Pancreas (tissue), 10 donors: ENCODE data around the gene MIS18BP1. TPM values are rescaled to one million over a fixed set of nuclear protein-coding genes. Genes with fewer than 3 reads are reported as not detected.

Source experiments
- ATAC-seq, 4 donors: fragments of 200-7000 bp; cut with Tn5 transposase; one replicate each; pipeline versions ENCODE4 v1.8.0 to v1.9.1; 2020; ENCODE audit warnings: mild to moderate bottlenecking in 4 of 4, moderate library complexity in 4 of 4
- DNase-seq, 6 donors: peaks; one replicate each; pipeline ENCODE4 v3.0.0-alpha.2; 2020
- FAIRE-seq: peaks from 2 replicates; lab custom pipeline; 2012; peaks lifted over from hg19 to GRCh38; lab: Jason Lieb, UNC
- H3K27ac ChIP-seq, 4 donors: fragments of 200-600 bp; sonication (generic); 1 replicate in 3 of 4; 2 replicates in 1 of 4; pipeline versions ENCODE4 v1.5.0 to v1.8.0; 2020
- H3K27me3 ChIP-seq, 4 donors: fragments of 200-600 bp; one replicate each; pipeline ENCODE4 v1.8.0; 2021
- H3K36me3 ChIP-seq, 3 donors: fragments of 200-600 bp; sonication (generic) in 1 of 3; one replicate each; pipeline versions ENCODE4 v1.5.0 to v1.8.0; 2020 to 2021
- H3K4me1 ChIP-seq, 3 donors: fragments of 200-600 bp; one replicate each; pipeline ENCODE4 v1.8.0; 2021
- H3K4me3 ChIP-seq, 4 donors: fragments of 200-600 bp; sonication (generic) in 2 of 4; one replicate each; pipeline versions ENCODE4 v1.5.0 to v1.8.0; 2020 to 2021
- H3K9me3 ChIP-seq, 4 donors: fragments of 200-600 bp; one replicate each; pipeline ENCODE4 v1.8.0; 2021
- WGBS, 2 donors: extraction: QIAGEN DNeasy Blood & Tissue Kit; methylation state at CpG; one replicate each; pipeline ENCODE4 v1.1.7; 2013; 5-methylcytosine and 5-hydroxymethylcytosine counted together
- intact Hi-C, 3 donors: fragments of 100-400 bp; cut with DNase I; formaldehyde crosslinking; loops; one replicate each; pipeline versions ENCODE4 v1.11.1 to v1.14.2; 2022
- polyA plus RNA-seq, 2 donors: library from polyadenylated mRNA; stranded (reverse); fragments of 200-250 nt; gene quantifications; one replicate each; pipeline ENCODE4 v1.2.3, GENCODE V29; 2013
- total RNA-seq, 6 donors: library from RNA; stranded (reverse); fragmentation: NEBNext Ultra II Directional in 4 of 6; extraction: Animal tissue kit (Norgen Biotek cat#: 25700) in 4 of 6; gene quantifications; one replicate each; pipeline versions ENCODE4 v1.2.1 to v1.2.4, GENCODE V29; 2021 to 2023
- TF ChIP-seq, protein P1 (sequence below), 4 donors: fragments of 200-600 bp; sonication (generic) in 3 of 4; IDR thresholded peaks; one replicate each; pipeline versions ENCODE4 v1.5.0 to v1.8.0; 2021; ENCODE audit warnings: antibody characterized with exemption in 4 of 4
- donor health status: healthy with polysubstance abuse.
- donor health status: DM: no; HTN: no; CAD: no; lungs with moderate emphysema.
- donor health status: DM: no; HTN: no; CAD: no.
- donor health status: control.
- donor health status: control.
- donor health status: Bipolar disorder and iron deficiency.
- donor health status: DM: yes; HTN: yes; CAD: no.
- donor health status: DM: no; HTN: no; CAD: no.
- donor health status: DM: no; HTN: no; CAD: no.
- donor health status: DM: yes; HTN: yes; CAD: no.

The MIS18BP1 gene
- total and polyA plus RNA-seq, 8 donors, result 3.8 to 13.6 (median 7.2) TPM

DNA sequence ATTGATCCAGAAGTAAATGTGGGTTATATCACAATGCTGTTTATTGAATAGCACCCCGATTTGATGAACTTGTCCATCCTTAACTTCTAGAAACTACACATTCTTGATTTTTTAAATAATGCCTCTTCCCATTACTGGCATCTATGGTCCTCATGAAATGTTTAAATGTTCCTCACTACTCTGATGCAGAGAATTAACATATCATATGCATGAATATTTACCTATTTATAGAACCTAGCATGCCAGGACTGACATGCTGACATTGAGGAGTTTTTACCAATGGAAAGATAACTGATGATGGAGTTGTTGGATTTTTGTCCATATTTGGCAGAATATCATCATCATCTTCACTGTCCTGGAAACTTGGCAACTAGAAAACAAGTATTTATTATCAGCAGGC, 42.8 kb downstream of the MIS18BP1 start:
- FAIRE-seq, result no peak
- TF ChIP-seq, protein P1, sequence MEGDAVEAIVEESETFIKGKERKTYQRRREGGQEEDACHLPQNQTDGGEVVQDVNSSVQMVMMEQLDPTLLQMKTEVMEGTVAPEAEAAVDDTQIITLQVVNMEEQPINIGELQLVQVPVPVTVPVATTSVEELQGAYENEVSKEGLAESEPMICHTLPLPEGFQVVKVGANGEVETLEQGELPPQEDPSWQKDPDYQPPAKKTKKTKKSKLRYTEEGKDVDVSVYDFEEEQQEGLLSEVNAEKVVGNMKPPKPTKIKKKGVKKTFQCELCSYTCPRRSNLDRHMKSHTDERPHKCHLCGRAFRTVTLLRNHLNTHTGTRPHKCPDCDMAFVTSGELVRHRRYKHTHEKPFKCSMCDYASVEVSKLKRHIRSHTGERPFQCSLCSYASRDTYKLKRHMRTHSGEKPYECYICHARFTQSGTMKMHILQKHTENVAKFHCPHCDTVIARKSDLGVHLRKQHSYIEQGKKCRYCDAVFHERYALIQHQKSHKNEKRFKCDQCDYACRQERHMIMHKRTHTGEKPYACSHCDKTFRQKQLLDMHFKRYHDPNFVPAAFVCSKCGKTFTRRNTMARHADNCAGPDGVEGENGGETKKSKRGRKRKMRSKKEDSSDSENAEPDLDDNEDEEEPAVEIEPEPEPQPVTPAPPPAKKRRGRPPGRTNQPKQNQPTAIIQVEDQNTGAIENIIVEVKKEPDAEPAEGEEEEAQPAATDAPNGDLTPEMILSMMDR (IDR thresholded peaks at IDR 0.05), result no peak
- no peak for ATAC-seq
- H3K4me1 ChIP-seq, result no peaks in the 10 kb centered on the region
- H3K4me3 ChIP-seq, result no peak overlapping the region
- H3K36me3 ChIP-seq, result no peaks in the 10 kb centered on the region
- WGBS, 2 donors, result 98 to 99% methylated on average over 1 of the region's 1 CpG
- no peaks in the 10 kb centered on the region for H3K27me3 ChIP-seq
- intact Hi-C loops, result no loop called here
- H3K9me3 ChIP-seq, result no peaks in the 10 kb centered on the region
- no peak for DNase-seq
- H3K27ac ChIP-seq, result no peak overlapping the region

- FAIRE-seq (no peak), ATAC-seq (no peak), DNase-seq (no peak)
- intact Hi-C loops, result no loop called here
- Histone ChIP-seq H3K36me3 (peaks cover 0 to 6% (median 0%) of the 10 kb centered on the region in 3 donors), H3K27me3 (no peaks in the 10 kb centered on the region), H3K4me1 (no peaks in the 10 kb centered on the region), H3K27ac (no peak overlapping the region), H3K9me3 (no peaks in the 10 kb centered on the region), H3K4me3 (no peak overlapping the region)
- TF ChIP-seq, protein P1 (IDR thresholded peaks at IDR 0.05), result no peak
These were observed 48.8 kb downstream of the MIS18BP1 start for GRCh38 chr14:45204241-45204640.

GRCh38 chr14:45201905-45202304, 51.1 kb downstream of the MIS18BP1 start:
- intact Hi-C loops, result no loop called here
- ATAC-seq, result no peak
- H3K9me3 ChIP-seq, result no peaks in the 10 kb centered on the region
- no peaks in the 10 kb centered on the region for H3K27me3 ChIP-seq
- DNase-seq, result no peak
- H3K4me1 ChIP-seq, result no peaks in the 10 kb centered on the region
- peaks cover 0 to 6% (median 0%) of the 10 kb centered on the region in 3 donors for H3K36me3 ChIP-seq
- FAIRE-seq, result no peak
- WGBS, 2 donors, result 72 to 93% methylated on average over 1 of the region's 1 CpG
- no peak overlapping the region for H3K27ac ChIP-seq
- H3K4me3 ChIP-seq, result no peak overlapping the region
- TF ChIP-seq, protein P1 (IDR thresholded peaks at IDR 0.05), result no peak

DNA sequence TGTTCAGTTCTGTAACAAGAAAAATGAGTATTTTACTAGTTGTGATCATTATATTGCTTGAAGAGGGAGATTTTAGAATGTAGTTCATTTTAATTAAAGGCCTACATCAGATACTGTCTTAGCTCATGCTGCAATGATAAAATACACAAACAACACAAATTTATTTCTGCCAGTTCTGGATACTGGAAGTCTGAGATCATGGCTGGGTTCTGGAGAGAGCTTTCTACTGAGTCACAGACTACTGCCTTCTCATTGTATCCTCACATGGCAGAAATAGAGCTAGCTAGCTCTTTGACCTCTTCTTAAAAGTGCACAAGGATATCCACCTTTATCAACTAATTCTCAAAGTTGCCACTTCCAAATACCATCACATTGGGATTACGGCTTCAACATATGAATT, 53.8 kb downstream of the MIS18BP1 start:
- no peaks in the 10 kb centered on the region for H3K9me3 ChIP-seq
- no peak for ATAC-seq
- WGBS, 2 donors, result 91 to 98% methylated on average over 1 of the region's 1 CpG
- no peak overlapping the region for H3K4me3 ChIP-seq
- H3K27me3 ChIP-seq, result no peaks in the 10 kb centered on the region
- H3K36me3 ChIP-seq, result peaks cover 0 to 6% (median 0%) of the 10 kb centered on the region in 3 donors
- H3K4me1 ChIP-seq, result no peaks in the 10 kb centered on the region
- H3K27ac ChIP-seq, result no peak overlapping the region
- no peak for FAIRE-seq
- intact Hi-C loops, result no loop called here
- TF ChIP-seq, protein P1 (IDR thresholded peaks at IDR 0.05), result no peak
- DNase-seq, result no peak

DNA sequence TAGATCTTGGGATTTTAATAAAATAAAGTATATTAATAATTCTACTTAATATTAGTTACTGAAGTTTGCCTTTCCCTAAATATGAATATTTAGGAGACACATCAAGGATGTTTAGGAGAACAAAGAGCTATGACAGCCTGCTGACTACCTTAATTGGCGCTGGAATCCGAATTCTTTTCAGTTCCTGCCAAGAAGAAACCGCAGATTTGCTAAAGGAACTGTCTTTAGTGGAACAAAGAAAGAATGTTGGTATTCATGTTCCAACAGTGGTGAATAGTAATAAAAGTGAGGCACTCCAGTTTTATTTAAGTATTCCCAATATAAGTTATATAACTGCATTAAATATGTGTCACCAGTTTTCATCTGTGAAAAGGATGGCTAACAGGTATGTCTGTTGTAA, 54.5 kb downstream of the MIS18BP1 start:
- Histone ChIP-seq H3K4me3 (no peak overlapping the region), H3K9me3 (no peaks in the 10 kb centered on the region), H3K27ac (no peak overlapping the region), H3K4me1 (no peaks in the 10 kb centered on the region), H3K36me3 (no peaks in the 10 kb centered on the region), H3K27me3 (no peaks in the 10 kb centered on the region)
- WGBS, 2 donors, result 89 to 93% methylated on average over 3 of the region's 3 CpGs
- DNase-seq, result no peak
- intact Hi-C loops, result no loop called here
- TF ChIP-seq, protein P1 (IDR thresholded peaks at IDR 0.05), result no peak
- no peak for ATAC-seq
- no peak for FAIRE-seq
